Adrenal gland (tissue), 12 donors: Measurements from ENCODE around the gene BSN. TPM values are rescaled to one million over a fixed set of nuclear protein-coding genes. Genes with fewer than 3 reads are reported as not detected.

Experiments
- DNase-seq, 7 donors: peaks; one replicate each; pipeline ENCODE4 v3.0.0-alpha.2; 2019 to 2020
- H3K27ac ChIP-seq, 5 donors: fragments of 200-600 bp; sonication (generic) in 4 of 5; 1 replicate in 3 of 5; 2 replicates in 2 of 5; pipeline versions ENCODE4 v1.5.1 to v1.8.0; 2016 to 2020; ENCODE audit warnings: mild to moderate bottlenecking in 1 of 5
- H3K27me3 ChIP-seq: fragments of 200-600 bp; 2 replicates; pipeline ENCODE4 v1.8.0; 2021
- H3K36me3 ChIP-seq, 2 donors: fragments of 200-600 bp; replicated peaks in 1 of 2; 1 replicate in 1 of 2; 2 replicates in 1 of 2; pipeline versions ENCODE4 v1.5.1 to v1.8.0; 2018 to 2022
- H3K4me1 ChIP-seq, 2 donors: fragments of 200-600 bp; replicated peaks in 1 of 2; 1 replicate in 1 of 2; 2 replicates in 1 of 2; pipeline versions ENCODE4 v1.5.1 to v1.8.0; 2018 to 2021
- H3K4me3 ChIP-seq, 4 donors: fragments of 200-600 bp; sonication (generic) in 3 of 4; one replicate each; pipeline ENCODE4 v1.5.1; 2016 to 2018
- H3K9me3 ChIP-seq, 3 donors: fragments of 200-600 bp; sonication (generic) in 1 of 3; replicated peaks in 1 of 3; 1 replicate in 2 of 3; 2 replicates in 1 of 3; pipeline versions ENCODE4 v1.5.1 to v1.8.0; 2016 to 2021
- POLR2A ChIP-seq, 2 donors: fragments of 450-650 bp; IDR thresholded peaks; one replicate each; pipeline ENCODE4 v1.6.1; 2017; ENCODE audit warnings: antibody characterized with exemption in 2 of 2, mild to moderate bottlenecking in 2 of 2, moderate library complexity in 1 of 2
- WGBS, 4 donors: extraction: QIAGEN DNeasy Blood & Tissue Kit in 2 of 4; methylation state at CpG; one replicate each; pipeline versions ENCODE4 v1.1.5 to v1.1.7; 2013 to 2017; 5-methylcytosine and 5-hydroxymethylcytosine counted together
- intact Hi-C, 2 donors: fragments of 100-400 bp; cut with DNase I; formaldehyde crosslinking; loops; one replicate each; pipeline versions ENCODE4 v1.14.1 to v1.15.0; 2022 to 2023
- polyA plus RNA-seq, 3 donors: library from polyadenylated mRNA; stranded (reverse); fragments of 200-250 nt in 2 of 3; fragments of 350-450 nt in 1 of 3; fragmentation: Illumina TruSeq in 1 of 3; extraction: RNeasy Lipid Tissue Mini Kit (QIAGEN cat#74804) in 1 of 3; gene quantifications; one replicate each; pipeline ENCODE4 v1.2.3, GENCODE V29; 2013 to 2014
- total RNA-seq, 9 donors: library from RNA; depleted of rRNA in 4 of 9; stranded (reverse); fragments of >200 nt in 4 of 9; fragments of 120-200 nt in 1 of 9; fragmentation: NEBNext Ultra II Directional in 1 of 9; extraction: Animal tissue kit (Norgen Biotek cat#: 25700) in 1 of 9; gene quantifications; one replicate each; pipeline versions ENCODE4 v1.1.0 to v1.2.4, GENCODE V29; 2013 to 2023
- TF ChIP-seq, protein P1 (sequence below), 6 experiments: fragments of 450-650 bp in 4 of 6; fragments of 200-600 bp in 2 of 6; sonication (generic) in 1 of 6; IDR thresholded peaks; 1 replicate in 5 of 6; 2 replicates in 1 of 6; pipeline versions ENCODE4 v1.5.1 to v1.8.0; 2016 to 2021; ENCODE audit warnings: antibody characterized with exemption in 6 of 6, mild to moderate bottlenecking in 2 of 6, moderate library complexity in 1 of 6
- donor health status: healthy with polysubstance abuse.
- donor health status: Bipolar disorder and iron deficiency.
- donor health status: DM: yes; HTN: yes; CAD: no.
- donor health status: DM: no; HTN: no; CAD: no.
- donor health status: DM: no; HTN: no; CAD: no.
- donor health status: DM: yes; HTN: yes; CAD: no.

Gene BSN
- total and polyA plus RNA-seq, 12 donors = 0.27 to 4.6 (median 1.5) TPM

DNA sequence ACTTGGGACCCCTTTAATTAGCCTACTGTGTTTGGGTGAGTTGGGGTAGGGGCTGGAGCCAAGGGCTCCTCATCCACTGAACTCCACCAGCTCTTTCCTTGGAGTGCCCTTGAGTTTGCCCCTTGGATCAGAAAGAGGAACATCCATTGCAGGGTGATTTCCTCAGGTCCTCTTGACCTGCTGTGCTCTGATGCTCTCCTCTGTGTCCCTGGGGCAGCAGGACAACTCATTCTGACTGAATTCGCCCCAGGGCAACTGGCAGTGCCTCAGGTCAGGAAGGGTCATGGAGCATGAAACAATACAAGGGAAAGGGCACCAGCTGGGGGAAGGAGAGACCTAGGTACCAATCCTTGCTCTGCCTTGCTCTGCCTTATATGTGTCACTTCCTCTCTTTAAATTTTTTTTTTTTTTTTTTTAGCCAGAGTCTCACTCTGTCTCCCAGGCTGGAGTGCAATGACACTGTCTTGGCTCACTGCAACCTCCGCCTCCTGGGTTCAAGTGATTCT lies 47.8 kb downstream of the BSN start:
- H3K27ac ChIP-seq = no peak overlapping the region
- intact Hi-C loops = no loop called here
- 82 to 100% (median 90%) methylated on average over 2 of the region's 2 CpGs for WGBS, 4 donors
- H3K36me3 ChIP-seq = no peaks in the 10 kb centered on the region
- H3K4me3 ChIP-seq = no peak overlapping the region
- no peaks in the 10 kb centered on the region for H3K4me1 ChIP-seq
- H3K9me3 ChIP-seq = no peaks in the 10 kb centered on the region
- TF ChIP-seq, protein P1, sequence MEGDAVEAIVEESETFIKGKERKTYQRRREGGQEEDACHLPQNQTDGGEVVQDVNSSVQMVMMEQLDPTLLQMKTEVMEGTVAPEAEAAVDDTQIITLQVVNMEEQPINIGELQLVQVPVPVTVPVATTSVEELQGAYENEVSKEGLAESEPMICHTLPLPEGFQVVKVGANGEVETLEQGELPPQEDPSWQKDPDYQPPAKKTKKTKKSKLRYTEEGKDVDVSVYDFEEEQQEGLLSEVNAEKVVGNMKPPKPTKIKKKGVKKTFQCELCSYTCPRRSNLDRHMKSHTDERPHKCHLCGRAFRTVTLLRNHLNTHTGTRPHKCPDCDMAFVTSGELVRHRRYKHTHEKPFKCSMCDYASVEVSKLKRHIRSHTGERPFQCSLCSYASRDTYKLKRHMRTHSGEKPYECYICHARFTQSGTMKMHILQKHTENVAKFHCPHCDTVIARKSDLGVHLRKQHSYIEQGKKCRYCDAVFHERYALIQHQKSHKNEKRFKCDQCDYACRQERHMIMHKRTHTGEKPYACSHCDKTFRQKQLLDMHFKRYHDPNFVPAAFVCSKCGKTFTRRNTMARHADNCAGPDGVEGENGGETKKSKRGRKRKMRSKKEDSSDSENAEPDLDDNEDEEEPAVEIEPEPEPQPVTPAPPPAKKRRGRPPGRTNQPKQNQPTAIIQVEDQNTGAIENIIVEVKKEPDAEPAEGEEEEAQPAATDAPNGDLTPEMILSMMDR (IDR thresholded peaks at IDR 0.05) = no peak
- TF ChIP-seq POLR2A (IDR thresholded peaks at IDR 0.05) = no peak
- DNase-seq = no peak
- H3K27me3 ChIP-seq = no peaks in the 10 kb centered on the region

DNA sequence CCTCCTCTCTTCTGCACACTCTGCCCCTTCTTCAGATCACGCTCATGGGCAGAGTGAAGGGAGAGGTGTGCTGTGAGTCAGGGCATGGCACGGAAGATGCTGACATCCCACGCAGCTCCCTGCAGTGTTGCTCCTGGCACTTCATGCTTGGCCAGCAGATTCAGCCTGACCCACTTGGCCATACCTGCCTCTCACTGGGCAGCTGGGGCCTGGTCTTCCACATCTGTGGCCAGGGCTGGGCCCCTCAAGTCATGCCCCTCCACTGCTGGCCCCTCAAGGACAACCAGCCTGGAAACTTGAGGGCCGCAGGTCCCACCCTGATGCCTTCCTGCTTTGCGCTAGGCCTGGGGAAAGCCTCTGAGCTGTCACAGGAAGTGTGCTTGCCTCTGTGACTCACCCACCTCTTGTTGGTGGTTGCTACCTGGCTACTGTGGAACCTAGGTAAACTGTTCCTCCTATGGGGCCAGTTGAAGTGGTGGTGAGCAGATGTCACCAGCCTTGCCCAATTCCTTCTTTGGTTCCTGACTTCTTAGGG lies 48.7 kb downstream of the BSN start:
- WGBS, 4 donors = 88 to 90% (median 89%) methylated on average over 3 to 5 of the region's 5 CpGs
- no peaks in the 10 kb centered on the region for H3K4me1 ChIP-seq
- no peaks in the 10 kb centered on the region for H3K27me3 ChIP-seq
- no peak overlapping the region for H3K27ac ChIP-seq
- intact Hi-C loops = no loop called here
- H3K4me3 ChIP-seq = no peak overlapping the region
- no peaks in the 10 kb centered on the region for H3K36me3 ChIP-seq
- no peak for DNase-seq
- no peaks in the 10 kb centered on the region for H3K9me3 ChIP-seq
- TF ChIP-seq POLR2A (IDR thresholded peaks at IDR 0.05) = no peak
- TF ChIP-seq, protein P1 (IDR thresholded peaks at IDR 0.05) = no peak

DNA sequence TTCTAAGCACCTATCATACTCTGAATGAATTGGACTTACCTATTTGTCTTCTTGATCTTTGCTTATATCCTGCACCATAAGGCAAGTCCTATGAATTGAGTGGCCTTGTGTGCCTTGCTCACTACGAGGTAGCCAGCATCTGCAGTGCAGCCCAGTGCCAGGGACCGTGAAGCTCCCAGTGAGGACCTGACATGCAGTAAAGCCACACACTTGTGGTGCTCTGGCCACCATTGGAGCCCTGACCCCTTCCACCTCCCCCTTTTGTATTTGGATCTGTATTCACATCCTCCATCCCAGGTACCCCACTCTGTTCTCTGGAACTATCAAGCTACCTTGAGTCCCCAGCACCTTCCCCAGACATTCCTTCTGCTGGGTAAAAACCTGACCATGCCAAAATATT lies 52.1 kb downstream of the BSN start:
- Histone ChIP-seq H3K4me3 (no peak overlapping the region), H3K27me3 (no peaks in the 10 kb centered on the region), H3K36me3 (no peaks in the 10 kb centered on the region), H3K27ac (no peak overlapping the region), H3K9me3 (no peaks in the 10 kb centered on the region), H3K4me1 (no peaks in the 10 kb centered on the region)
- no peak for TF ChIP-seq POLR2A (IDR thresholded peaks at IDR 0.05)
- TF ChIP-seq, protein P1 (IDR thresholded peaks at IDR 0.05) = no peak
- DNase-seq = peak in 2 of 7 donors; percentile 13 to 57
- WGBS, 4 donors = 68 to 82% (median 77%) methylated on average over 2 of the region's 2 CpGs
- intact Hi-C loops = no loop called here

DNA sequence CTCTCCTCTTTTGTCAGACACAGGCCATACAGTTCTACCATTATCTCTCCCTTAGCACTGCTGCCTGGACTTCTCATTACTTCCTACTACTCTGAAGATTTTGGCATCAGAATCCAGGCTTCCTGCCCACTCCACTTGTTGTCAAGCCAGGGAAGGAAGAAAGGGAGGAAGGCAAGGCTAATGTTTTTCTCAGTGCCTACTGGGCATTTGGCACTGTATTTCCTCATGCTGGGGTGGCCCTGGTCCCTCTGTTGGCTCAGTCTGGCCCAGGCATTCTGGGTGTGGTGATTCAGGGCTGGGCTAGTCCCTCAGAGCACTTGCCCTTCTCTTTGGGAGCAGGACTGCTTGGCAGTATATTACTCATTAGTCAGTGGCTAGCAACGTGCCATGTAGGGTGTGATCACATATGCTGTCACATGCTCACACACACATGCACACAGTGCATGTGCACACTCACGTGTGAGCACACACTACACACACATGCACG lies 52.9 kb downstream of the BSN start:
- Histone ChIP-seq H3K27me3 (no peaks in the 10 kb centered on the region), H3K4me3 (no peak overlapping the region), H3K27ac (no peak overlapping the region), H3K36me3 (no peaks in the 10 kb centered on the region), H3K4me1 (no peaks in the 10 kb centered on the region), H3K9me3 (no peaks in the 10 kb centered on the region)
- WGBS, 4 donors = 60 to 70% (median 61%) methylated on average over 3 of the region's 3 CpGs
- intact Hi-C loops = no loop called here
- TF ChIP-seq, protein P1 (IDR thresholded peaks at IDR 0.05) = no peak
- TF ChIP-seq POLR2A (IDR thresholded peaks at IDR 0.05) = no peak
- DNase-seq = peak in 6 of 7 donors; percentile 39 to 55 (median 54)
